HL-60/S4 (cell line): ENCODE results near the gene LINC01488.

ENCODE experiments used
- in situ Hi-C: fragments of 300-500 bp; cut with MboI; formaldehyde crosslinking; loops from 2 replicates; pipeline ENCODE4 v1.14.3; 2022; ENCODE audit warnings: low sequenced_read_pairs

The LINC01488 gene

GRCh38 chr11:69481393-69481844, at the start of gene LINC01488:
TSS of gene LINC01488 (plus strand) at chr11:69481663.
- in situ Hi-C loops: no loop called here

GRCh38 chr11:69431893-69432738, 49.3 kb upstream of the LINC01488 start:
- in situ Hi-C loops: no loop called here

- in situ Hi-C loops: no loop called here
These were observed 47.7 kb upstream of the LINC01488 start for GRCh38 chr11:69433741-69434140.

GRCh38 chr11:69434471-69434931, 47.0 kb upstream of the LINC01488 start:
- in situ Hi-C loops: no loop called here

- in situ Hi-C loops: no loop called here
These were observed 46.1 kb upstream of the LINC01488 start for GRCh38 chr11:69435161-69435986.

GRCh38 chr11:69436041-69436982, 45.2 kb upstream of the LINC01488 start:
- in situ Hi-C loops: no loop called here

- in situ Hi-C loops: no loop called here
These were observed 44.2 kb upstream of the LINC01488 start for GRCh38 chr11:69437001-69437875.

- in situ Hi-C loops: no loop called here
These were observed 43.6 kb upstream of the LINC01488 start for GRCh38 chr11:69437876-69438205.

- in situ Hi-C loops: no loop called here
These were observed 43.1 kb upstream of the LINC01488 start for GRCh38 chr11:69438286-69438920.

- in situ Hi-C loops: no loop called here
These were observed 42.3 kb upstream of the LINC01488 start for GRCh38 chr11:69439127-69439526.

- in situ Hi-C loops: loop anchor here (10.0 kb wide), 1 partner anchor 145 kb away; the partner anchor contains the start of gene MYEOV
These were observed 41.6 kb upstream of the LINC01488 start for GRCh38 chr11:69439651-69440464.

GRCh38 chr11:69440876-69441275, 40.6 kb upstream of the LINC01488 start:
- in situ Hi-C loops: loop anchor here (10.0 kb wide), 1 partner anchor 146 kb away; the partner anchor contains the start of gene MYEOV

- in situ Hi-C loops: loop anchor here (10.0 kb wide), 1 partner anchor 147 kb away; the partner anchor contains the start of gene MYEOV
These were observed 39.3 kb upstream of the LINC01488 start for GRCh38 chr11:69442012-69442806.

- in situ Hi-C loops: loop anchor here (10.0 kb wide), 1 partner anchor 148 kb away; the partner anchor contains the start of gene MYEOV
These were observed 38.7 kb upstream of the LINC01488 start for GRCh38 chr11:69442807-69443137.

GRCh38 chr11:69443138-69443967, 38.1 kb upstream of the LINC01488 start:
- in situ Hi-C loops: loop anchor here (10.0 kb wide), 1 partner anchor 149 kb away; the partner anchor contains the start of gene MYEOV

- in situ Hi-C loops: loop anchor here (10.0 kb wide), 1 partner anchor 149 kb away; the partner anchor contains the start of gene MYEOV
These were observed 37.5 kb upstream of the LINC01488 start for GRCh38 chr11:69443968-69444364.
